GM19099 (cell line): ENCODE measurements around the gene PIM1.

ENCODE experiments used
- POLR2A ChIP-seq: IDR thresholded peaks from 3 replicates; pipeline ENCODE4 v1.6.1; 2011; ENCODE audit warnings: low read depth; ENCODE audit not compliant: insufficient read length; ENCODE audit errors: extremely low read depth

PIM1 gene

DNA sequence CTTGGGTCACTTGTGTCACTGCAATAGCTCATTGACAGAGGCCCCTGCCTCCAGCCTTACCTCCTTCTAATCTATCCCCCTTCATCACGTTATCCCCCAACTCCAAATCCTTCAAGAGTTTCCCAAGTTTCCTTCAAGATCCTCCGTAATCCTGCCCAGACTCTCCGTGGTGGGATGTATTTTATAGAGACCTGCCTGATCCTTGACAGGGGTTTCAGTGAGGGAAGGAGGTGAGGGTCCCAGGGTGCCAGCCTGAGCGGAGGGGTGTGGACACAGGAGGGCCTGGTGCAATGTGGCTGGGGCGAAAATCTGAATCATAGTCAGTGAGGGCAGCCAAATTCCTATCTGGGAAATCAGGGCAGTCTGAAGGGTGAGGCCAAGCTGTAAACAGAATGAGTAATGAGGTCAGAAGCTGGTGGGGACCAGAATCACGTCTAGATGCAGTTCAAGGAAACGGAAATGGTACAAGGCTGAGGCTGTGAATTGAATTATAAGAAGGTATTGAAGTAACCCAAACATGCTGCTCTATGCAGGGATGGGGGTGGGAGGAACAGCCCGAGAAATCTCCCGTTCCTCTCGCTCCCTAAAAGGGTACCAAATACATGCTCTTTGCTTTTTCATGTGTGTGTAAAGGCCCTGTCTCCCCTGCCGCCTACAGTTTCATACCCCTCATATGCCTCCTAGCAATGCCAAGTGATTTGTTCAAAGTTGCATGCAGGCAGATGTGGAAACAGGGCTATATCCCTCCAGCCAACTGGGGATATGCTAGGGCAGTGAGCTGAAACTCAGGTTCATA is 35.4 kb upstream of the PIM1 start:
- TF ChIP-seq POLR2A, result no peak

GRCh38 chr6:37135835-37136694 is 33.9 kb upstream of the PIM1 start:
- no peak for TF ChIP-seq POLR2A

GRCh38 chr6:37136821-37137200 is 33.1 kb upstream of the PIM1 start:
- no peak for TF ChIP-seq POLR2A

GRCh38 chr6:37137201-37138090 is 32.5 kb upstream of the PIM1 start:
- no peak for TF ChIP-seq POLR2A

DNA sequence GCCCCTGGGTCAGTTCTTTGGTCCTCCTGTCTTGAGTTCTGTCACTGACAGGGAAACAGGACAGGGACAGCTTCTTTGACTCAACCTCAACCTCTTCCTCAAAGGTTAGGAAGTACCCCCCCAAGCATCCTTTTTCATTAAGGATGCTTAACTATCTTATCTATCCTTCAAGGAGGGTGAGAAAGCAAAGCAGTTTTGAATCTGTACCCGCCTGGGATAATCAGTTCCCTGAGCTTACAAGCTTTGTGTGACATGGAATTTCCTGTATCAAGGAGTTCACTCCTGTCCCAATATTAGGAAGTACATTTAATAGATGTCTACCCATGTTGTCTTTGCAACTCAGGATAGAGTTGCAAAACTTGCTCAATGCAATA is 31.1 kb upstream of the PIM1 start:
- TF ChIP-seq POLR2A, result no peak

- TF ChIP-seq POLR2A, result no peak
Observed at GRCh38 chr6:37139230-37139962, 30.6 kb upstream of the PIM1 start.

- TF ChIP-seq POLR2A, result no peak
Observed at GRCh38 chr6:37140145-37140544, 29.8 kb upstream of the PIM1 start.

DNA sequence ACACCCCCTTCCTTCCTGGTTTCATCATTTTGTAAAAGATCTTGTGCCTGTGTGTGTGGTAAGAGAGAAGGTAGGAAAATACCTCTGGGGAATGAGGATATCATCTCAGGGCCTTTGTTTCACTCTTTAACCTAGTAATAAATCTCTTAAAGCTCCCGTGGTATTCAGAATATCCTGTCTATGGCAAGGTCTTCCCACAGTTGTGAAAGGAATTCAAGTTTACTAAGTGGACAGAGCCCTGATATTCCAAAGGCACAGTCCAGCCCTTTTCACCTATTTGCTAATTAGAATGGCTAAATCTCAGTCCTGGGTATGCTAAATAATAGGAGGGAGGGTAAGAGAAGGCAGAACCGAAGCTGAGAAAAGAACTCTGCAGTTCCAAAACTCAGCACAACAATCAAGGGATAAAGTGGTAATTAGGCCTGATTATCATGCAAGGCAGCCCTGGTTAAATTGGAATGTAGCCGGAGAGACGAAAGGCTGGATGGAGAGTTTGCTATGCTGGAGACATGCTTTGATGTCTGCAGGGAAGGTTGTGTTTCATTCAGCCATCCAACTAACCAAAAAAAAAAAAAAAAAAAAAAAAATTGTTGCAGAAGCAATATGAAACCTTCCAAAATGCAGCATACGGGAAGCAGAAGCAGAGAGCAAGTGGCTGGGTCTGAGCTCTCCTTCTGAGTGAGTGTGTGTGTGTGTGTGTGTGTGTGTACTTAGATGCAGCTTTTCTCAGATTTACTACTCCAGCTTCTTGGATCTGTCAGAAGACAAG is 28.5 kb upstream of the PIM1 start:
- no peak for TF ChIP-seq POLR2A

GRCh38 chr6:37142050-37142614 is 27.8 kb upstream of the PIM1 start:
- no peak for TF ChIP-seq POLR2A

- no peak for TF ChIP-seq POLR2A
Observed at GRCh38 chr6:37143585-37143984, 26.4 kb upstream of the PIM1 start.

GRCh38 chr6:37145443-37145842 is 24.5 kb upstream of the PIM1 start:
- no peak for TF ChIP-seq POLR2A

DNA sequence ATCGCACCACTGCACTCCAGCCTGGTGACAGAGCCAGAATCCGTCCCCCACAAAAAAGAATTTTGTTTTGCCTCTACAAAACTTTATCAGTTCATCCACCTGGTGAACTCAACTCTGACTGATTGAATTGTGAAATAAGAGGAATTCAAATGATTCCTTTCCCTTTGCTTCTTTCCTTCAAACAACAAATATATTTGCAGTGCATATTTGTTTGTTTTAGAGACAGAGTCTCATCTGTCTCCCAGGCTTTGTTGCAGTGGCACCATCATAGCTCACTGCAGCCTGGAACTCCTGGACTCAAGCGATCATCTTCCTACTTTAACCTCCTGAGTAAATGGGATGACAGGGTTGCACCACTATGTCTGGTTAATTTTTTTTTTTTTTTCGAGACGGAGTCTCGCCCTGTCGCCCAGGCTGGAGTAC is 23.2 kb upstream of the PIM1 start:
- no peak for TF ChIP-seq POLR2A

- TF ChIP-seq POLR2A, result no peak
Observed at GRCh38 chr6:37149745-37150144, 20.2 kb upstream of the PIM1 start.
